Endothelial cell of umbilical vein (primary cell): ENCODE data around the gene ZNF804A. TPM values are rescaled to one million over a fixed set of nuclear protein-coding genes. Genes with fewer than 3 reads are reported as not detected.

Experiments
- BruUV-seq: library from RNA; stranded (reverse); fragments of 400-500 nt; replicated peaks from 2 replicates; lab custom pipeline; 2021; lab: Mats Ljungman, UMichigan
- CTCF ChIA-PET: fragments of 300-600, 350-600 bp; sonication (Branson Sonifier 250); formaldehyde crosslinking; loops from one replicate; lab custom pipeline; 2021; ENCODE audit warnings: antibody characterized with exemption, inconsistent platforms; lab: Charles Lee
- POLR2A ChIA-PET: fragments of 300-600, 350-600 bp; sonication (Branson Sonifier 250); formaldehyde crosslinking; loops from one replicate; lab custom pipeline; 2021; ENCODE audit warnings: antibody characterized with exemption, inconsistent platforms; lab: Charles Lee
- DNase-seq: peaks from one replicate; pipeline ENCODE4 v3.0.0-alpha.2; 2011; ENCODE audit warnings: low read depth, low spot score
- FAIRE-seq: peaks from 2 replicates; lab custom pipeline; 2011; peaks lifted over from hg19 to GRCh38; lab: Jason Lieb, UNC
- H2AFZ ChIP-seq: 2 replicates; pipeline ENCODE4 v1.6.0; 2012; ENCODE audit warnings: low read depth, low read length, control low read depth, inconsistent platforms
- H3K27ac ChIP-seq: 2 replicates; pipeline ENCODE4 v1.5.1; 2011; ENCODE audit warnings: low read depth, mild to moderate bottlenecking, control low read depth, low read length, moderate library complexity; ENCODE audit not compliant: insufficient read depth
- H3K27me3 ChIP-seq, 2 experiments: 2 replicates each; pipeline versions ENCODE4 v1.6.0 to v1.6.1; 2011; ENCODE audit warnings: low read length in 2 of 2, mixed read lengths in 1 of 2; ENCODE audit not compliant: control insufficient read depth in 2 of 2, insufficient read depth in 2 of 2
- H3K36me3 ChIP-seq, 2 experiments: 2 replicates in 1 of 2; 3 replicates in 1 of 2; pipeline ENCODE4 v1.5.1; 2011; ENCODE audit warnings: low read length in 2 of 2, mild to moderate bottlenecking in 1 of 2, moderate library complexity in 1 of 2; ENCODE audit not compliant: control insufficient read depth in 2 of 2, insufficient read depth in 2 of 2; ENCODE audit errors: extremely low read depth in 1 of 2
- H3K4me1 ChIP-seq: 3 replicates; pipeline ENCODE4 v1.5.1; 2011; ENCODE audit warnings: mild to moderate bottlenecking, low read length; ENCODE audit not compliant: control insufficient read depth, insufficient read depth; ENCODE audit errors: extremely low read depth
- H3K4me2 ChIP-seq: 2 replicates; pipeline ENCODE4 v1.6.1; 2011; ENCODE audit warnings: low read length, control low read depth, mixed read lengths; ENCODE audit not compliant: insufficient read depth
- H3K4me3 ChIP-seq, 3 experiments: fragments of 200-600 bp in 1 of 3; sonication (generic), shearing (Covaris generic) in 1 of 3; replicated peaks in 1 of 3; 2 replicates each; pipeline ENCODE4 v1.5.1; 2011 to 2016; ENCODE audit warnings: control low read depth in 3 of 3, low read length in 3 of 3, mild to moderate bottlenecking in 2 of 3, inconsistent platforms in 1 of 3, low read depth in 1 of 3, moderate library complexity in 1 of 3; ENCODE audit not compliant: insufficient read depth in 1 of 3
- H3K79me2 ChIP-seq: 2 replicates; pipeline ENCODE4 v1.6.0; 2012; ENCODE audit warnings: low read length, inconsistent platforms; ENCODE audit not compliant: control insufficient read depth, insufficient read depth
- H3K9ac ChIP-seq: replicated peaks from 2 replicates; pipeline ENCODE3; 2011; ENCODE audit warnings: low read length, control low read depth; ENCODE audit not compliant: insufficient read depth; ENCODE audit errors: extremely low read depth
- H3K9me1 ChIP-seq: replicated peaks from 3 replicates; pipeline ENCODE4 v1.6.0; 2011; ENCODE audit warnings: mild to moderate bottlenecking, low read length; ENCODE audit not compliant: control insufficient read depth, insufficient read depth; ENCODE audit errors: extremely low read depth
- H3K9me3 ChIP-seq: replicated peaks from 2 replicates; pipeline ENCODE4 v1.5.1; 2012; ENCODE audit warnings: low read length, inconsistent platforms; ENCODE audit not compliant: control insufficient read depth, insufficient read depth
- H4K20me1 ChIP-seq: replicated peaks from 2 replicates; pipeline ENCODE3; 2011; ENCODE audit warnings: mild to moderate bottlenecking, low read length; ENCODE audit not compliant: control insufficient read depth, insufficient read depth; ENCODE audit errors: extremely low read depth
- EZH2 ChIP-seq: IDR thresholded peaks from 2 replicates; pipeline ENCODE4 v1.6.1; 2012; ENCODE audit warnings: borderline replicate concordance, low read depth, mild to moderate bottlenecking, moderate library complexity, low read length, inconsistent platforms; ENCODE audit not compliant: severe bottlenecking
- FOS ChIP-seq: IDR thresholded peaks from 2 replicates; pipeline ENCODE4 v1.6.1; 2011; ENCODE audit warnings: mild to moderate bottlenecking, low read length, moderate library complexity, borderline replicate concordance; ENCODE audit not compliant: insufficient read depth
- GATA2 ChIP-seq: IDR thresholded peaks from 2 replicates; pipeline ENCODE4 v1.7.0; 2011; ENCODE audit warnings: low read depth, mild to moderate bottlenecking, moderate library complexity, mixed read lengths, low read length; ENCODE audit not compliant: insufficient read length, insufficient read depth
- JUN ChIP-seq: IDR thresholded peaks from 2 replicates; pipeline ENCODE4 v1.6.1; 2011; ENCODE audit warnings: borderline replicate concordance, low read depth; ENCODE audit not compliant: insufficient read length, insufficient read depth
- MYC ChIP-seq: IDR thresholded peaks from one replicate; pipeline ENCODE4 v1.6.1; 2011; ENCODE audit warnings: mild to moderate bottlenecking, low read depth, low read length
- POLR2A ChIP-seq: IDR thresholded peaks from 2 replicates; pipeline ENCODE4 v1.6.1; 2012; ENCODE audit warnings: low read depth, mild to moderate bottlenecking, control low read depth, low read length
- POLR2AphosphoS5 ChIP-seq: IDR thresholded peaks from 2 replicates; pipeline ENCODE4 v1.6.1; 2012; ENCODE audit warnings: low read depth, mild to moderate bottlenecking, control low read depth, low read length, moderate library complexity; ENCODE audit not compliant: insufficient read depth
- dilution Hi-C: fragments of 300-500 bp; cut with MboI; formaldehyde crosslinking; loops from one replicate; pipeline ENCODE4 v1.15.0; 2019; ENCODE audit warnings: low sequenced_read_pairs; ENCODE audit not compliant: extremely low pct_ligation_motif_present
- intact Hi-C: fragments of 100-400 bp; cut with micrococcal nuclease; formaldehyde crosslinking; loops from one replicate; pipeline ENCODE4 v1.10.0; 2022
- polyA plus RNA-seq, 4 experiments: library from polyadenylated mRNA; depleted of rRNA in 3 of 4; stranded (reverse) in 3 of 4; unstranded in 1 of 4; fragments of >200 nt; gene quantifications; 2 replicates each; pipeline versions ENCODE4 v1.2.1 to v1.2.3, GENCODE V29; 2011 to 2012; ENCODE audit warnings: missing spikeins in 1 of 4
- total RNA-seq: library from RNA; stranded (reverse); gene quantifications from 2 replicates; pipeline ENCODE4 v1.2.3, GENCODE V29; 2021
- TF ChIP-seq, protein P1 (sequence below), 2 donors: IDR thresholded peaks; 1 replicate in 1 of 2; 2 replicates in 1 of 2; pipeline ENCODE4 v1.5.1; 2011; ENCODE audit warnings: low read length in 2 of 2, mild to moderate bottlenecking in 2 of 2, moderate library complexity in 2 of 2, control low read depth in 1 of 2, inconsistent platforms in 1 of 2, low read depth in 1 of 2; ENCODE audit not compliant: insufficient read depth in 1 of 2; ENCODE audit errors: extremely low read depth in 1 of 2
- TF ChIP-seq, protein P2 (sequence below): IDR thresholded peaks from 2 replicates; pipeline ENCODE4 v1.6.1; 2011; ENCODE audit not compliant: insufficient read depth, insufficient read length

The ZNF804A gene
- total and polyA plus RNA-seq, 2 donors (not counting 3 experiments of a cell fraction or from before 2014, with no cell fraction given): 0.22 TPM; not detected in 1

DNA sequence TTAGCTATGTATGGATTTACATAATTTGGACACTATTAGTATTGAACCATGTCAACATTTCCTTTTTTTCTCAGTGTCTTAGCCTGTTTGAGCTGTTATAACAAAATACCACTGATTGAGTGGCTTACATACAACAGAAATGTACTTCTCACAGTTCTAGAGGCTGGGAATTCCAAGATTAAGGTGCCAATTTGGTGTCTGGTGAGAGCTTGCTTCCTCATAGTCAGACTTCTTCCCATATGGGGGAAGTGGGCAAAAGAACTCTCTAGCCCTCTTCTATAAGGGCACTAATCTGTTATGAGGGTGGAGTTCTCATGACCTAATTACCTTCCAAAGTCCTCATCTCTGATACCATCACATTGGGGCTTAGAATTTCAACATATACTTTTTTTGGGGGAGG, 12.6 kb downstream of the ZNF804A start:
- BruUV-seq: no TSS peak
- H3K9me1 ChIP-seq: no peaks in the 10 kb centered on the region
- H3K9me3 ChIP-seq: no peaks in the 10 kb centered on the region
- H3K4me3 ChIP-seq: no peak overlapping the region
- no peak overlapping the region for H3K9ac ChIP-seq
- dilution Hi-C loops: no loop called here
- ChIA-PET POLR2A (no interaction called here), CTCF (interaction anchor here (0.6 to 2.5 kb wide), 24 partner anchors 9 to 1850 kb away, joined by 3 to 19 read pairs (median 8); partner anchors contain the start of genes FSIP2 and ZNF804A)
- peak; percentile 4 for DNase-seq
- H3K27ac ChIP-seq: no peak overlapping the region
- no peaks in the 10 kb centered on the region for H3K36me3 ChIP-seq
- H3K4me2 ChIP-seq: no peak overlapping the region
- H2AFZ ChIP-seq: no peak overlapping the region
- H3K79me2 ChIP-seq: no peaks in the 10 kb centered on the region
- no peaks in the 10 kb centered on the region for H3K27me3 ChIP-seq
- FAIRE-seq: no peak
- no peaks in the 10 kb centered on the region for H4K20me1 ChIP-seq
- no peak for TF ChIP-seq FOS
- TF ChIP-seq, protein P1, sequence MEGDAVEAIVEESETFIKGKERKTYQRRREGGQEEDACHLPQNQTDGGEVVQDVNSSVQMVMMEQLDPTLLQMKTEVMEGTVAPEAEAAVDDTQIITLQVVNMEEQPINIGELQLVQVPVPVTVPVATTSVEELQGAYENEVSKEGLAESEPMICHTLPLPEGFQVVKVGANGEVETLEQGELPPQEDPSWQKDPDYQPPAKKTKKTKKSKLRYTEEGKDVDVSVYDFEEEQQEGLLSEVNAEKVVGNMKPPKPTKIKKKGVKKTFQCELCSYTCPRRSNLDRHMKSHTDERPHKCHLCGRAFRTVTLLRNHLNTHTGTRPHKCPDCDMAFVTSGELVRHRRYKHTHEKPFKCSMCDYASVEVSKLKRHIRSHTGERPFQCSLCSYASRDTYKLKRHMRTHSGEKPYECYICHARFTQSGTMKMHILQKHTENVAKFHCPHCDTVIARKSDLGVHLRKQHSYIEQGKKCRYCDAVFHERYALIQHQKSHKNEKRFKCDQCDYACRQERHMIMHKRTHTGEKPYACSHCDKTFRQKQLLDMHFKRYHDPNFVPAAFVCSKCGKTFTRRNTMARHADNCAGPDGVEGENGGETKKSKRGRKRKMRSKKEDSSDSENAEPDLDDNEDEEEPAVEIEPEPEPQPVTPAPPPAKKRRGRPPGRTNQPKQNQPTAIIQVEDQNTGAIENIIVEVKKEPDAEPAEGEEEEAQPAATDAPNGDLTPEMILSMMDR (IDR thresholded peaks at IDR 0.05; ENCODE audit: extremely low read depth in 1 of 2, insufficient read depth in 1 of 2, low read depth in 1 of 2, low read length in 2 of 2): no peak
- TF ChIP-seq JUN: no peak
- no peak for TF ChIP-seq POLR2A
- no peak for TF ChIP-seq EZH2
- no peak for TF ChIP-seq POLR2AphosphoS5
- TF ChIP-seq, protein P2, sequence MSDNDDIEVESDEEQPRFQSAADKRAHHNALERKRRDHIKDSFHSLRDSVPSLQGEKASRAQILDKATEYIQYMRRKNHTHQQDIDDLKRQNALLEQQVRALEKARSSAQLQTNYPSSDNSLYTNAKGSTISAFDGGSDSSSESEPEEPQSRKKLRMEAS: no peak
- no peak for TF ChIP-seq MYC
- no peak for TF ChIP-seq GATA2
- no peaks in the 10 kb centered on the region for H3K4me1 ChIP-seq
- intact Hi-C loops: loop anchor here (1.0 to 10.0 kb wide), 4 partner anchors 156 to 1644 kb away; partner anchors contain the start of gene FSIP2
